Fibroblast of mammary gland (primary cell): ENCODE measurements around the gene KCNQ1.

Experiments used
- DNase-seq: peaks from one replicate; pipeline ENCODE4 v3.0.0-alpha.2; 2010; ENCODE audit warnings: low read depth
- H3K4me3 ChIP-seq: 2 replicates; pipeline ENCODE4 v1.5.1; 2011; ENCODE audit warnings: low read depth, mild to moderate bottlenecking, low read length, moderate library complexity; ENCODE audit not compliant: control insufficient read depth
- TF ChIP-seq, protein P1 (sequence below): conservative IDR thresholded peaks from 2 replicates; pipeline ENCODE4 v1.5.1; 2011; ENCODE audit warnings: low read depth, low read length, inconsistent platforms; ENCODE audit not compliant: control insufficient read depth, insufficient read depth

KCNQ1 gene

DNA sequence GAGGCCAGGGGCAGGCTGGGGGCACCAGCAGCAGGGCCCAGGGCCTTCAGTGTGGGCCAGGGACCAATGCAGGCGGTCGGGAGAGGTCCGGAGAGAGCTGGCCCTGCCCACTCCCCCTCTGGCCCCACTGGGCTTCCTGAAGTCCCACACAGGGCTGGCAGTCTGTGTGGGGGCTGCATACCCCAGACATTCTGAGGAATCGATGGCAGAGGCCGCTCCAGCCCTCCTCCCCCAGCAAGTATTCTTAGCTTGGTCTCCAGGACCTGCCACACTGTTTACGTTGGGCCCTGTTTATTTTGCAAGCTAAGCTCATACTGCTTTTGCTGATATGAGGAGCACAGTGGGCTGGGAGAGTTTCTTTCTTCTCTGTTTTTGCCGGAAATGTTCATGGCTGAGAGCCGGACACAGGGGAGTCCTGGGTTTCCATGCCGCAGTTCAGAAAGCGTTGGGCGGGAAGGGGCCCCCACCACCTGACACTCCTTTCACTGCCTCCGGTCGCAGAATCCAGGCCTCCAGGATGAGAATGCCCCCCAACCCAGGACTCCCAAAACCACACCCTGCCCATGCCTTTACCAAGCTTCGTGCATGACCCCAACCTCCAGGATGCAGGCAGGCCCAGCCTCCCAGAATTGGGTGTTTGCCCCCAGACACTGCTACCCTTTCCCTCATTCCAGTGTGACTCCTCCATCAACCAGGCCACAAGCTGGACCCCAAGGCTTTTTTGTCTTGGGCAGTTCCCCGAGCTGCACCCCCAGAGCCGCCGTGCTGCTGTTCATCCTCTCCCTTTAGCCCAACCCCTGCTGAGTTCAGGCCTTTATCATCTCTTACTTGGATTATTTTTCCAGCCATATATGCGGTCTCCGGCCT lies 336.8 kb downstream of the KCNQ1 start:
- no peak for DNase-seq
- TF ChIP-seq, protein P1, sequence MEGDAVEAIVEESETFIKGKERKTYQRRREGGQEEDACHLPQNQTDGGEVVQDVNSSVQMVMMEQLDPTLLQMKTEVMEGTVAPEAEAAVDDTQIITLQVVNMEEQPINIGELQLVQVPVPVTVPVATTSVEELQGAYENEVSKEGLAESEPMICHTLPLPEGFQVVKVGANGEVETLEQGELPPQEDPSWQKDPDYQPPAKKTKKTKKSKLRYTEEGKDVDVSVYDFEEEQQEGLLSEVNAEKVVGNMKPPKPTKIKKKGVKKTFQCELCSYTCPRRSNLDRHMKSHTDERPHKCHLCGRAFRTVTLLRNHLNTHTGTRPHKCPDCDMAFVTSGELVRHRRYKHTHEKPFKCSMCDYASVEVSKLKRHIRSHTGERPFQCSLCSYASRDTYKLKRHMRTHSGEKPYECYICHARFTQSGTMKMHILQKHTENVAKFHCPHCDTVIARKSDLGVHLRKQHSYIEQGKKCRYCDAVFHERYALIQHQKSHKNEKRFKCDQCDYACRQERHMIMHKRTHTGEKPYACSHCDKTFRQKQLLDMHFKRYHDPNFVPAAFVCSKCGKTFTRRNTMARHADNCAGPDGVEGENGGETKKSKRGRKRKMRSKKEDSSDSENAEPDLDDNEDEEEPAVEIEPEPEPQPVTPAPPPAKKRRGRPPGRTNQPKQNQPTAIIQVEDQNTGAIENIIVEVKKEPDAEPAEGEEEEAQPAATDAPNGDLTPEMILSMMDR, result no peak
- H3K4me3 ChIP-seq, result no peak overlapping the region

DNA sequence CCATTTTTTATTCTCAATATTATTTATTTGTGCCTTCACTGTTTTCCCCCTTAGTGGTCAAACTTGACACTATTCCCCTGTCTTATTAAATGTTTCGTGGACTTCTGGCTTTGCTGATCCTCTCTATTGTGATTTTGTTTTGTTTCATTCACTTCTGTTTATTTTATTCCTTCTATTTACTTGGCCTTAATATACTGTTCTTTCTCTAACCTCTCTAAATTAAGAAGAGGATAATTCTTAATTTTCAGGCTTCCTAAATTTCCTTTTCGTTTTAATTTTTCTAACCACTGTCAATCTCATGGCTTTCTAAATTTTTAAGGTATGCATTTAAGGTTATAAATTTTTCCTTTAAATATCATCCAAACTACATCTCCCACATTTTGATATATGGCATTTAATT lies 338.0 kb downstream of the KCNQ1 start:
- TF ChIP-seq, protein P1, result no peak
- no peak overlapping the region for H3K4me3 ChIP-seq
- no peak for DNase-seq

DNA sequence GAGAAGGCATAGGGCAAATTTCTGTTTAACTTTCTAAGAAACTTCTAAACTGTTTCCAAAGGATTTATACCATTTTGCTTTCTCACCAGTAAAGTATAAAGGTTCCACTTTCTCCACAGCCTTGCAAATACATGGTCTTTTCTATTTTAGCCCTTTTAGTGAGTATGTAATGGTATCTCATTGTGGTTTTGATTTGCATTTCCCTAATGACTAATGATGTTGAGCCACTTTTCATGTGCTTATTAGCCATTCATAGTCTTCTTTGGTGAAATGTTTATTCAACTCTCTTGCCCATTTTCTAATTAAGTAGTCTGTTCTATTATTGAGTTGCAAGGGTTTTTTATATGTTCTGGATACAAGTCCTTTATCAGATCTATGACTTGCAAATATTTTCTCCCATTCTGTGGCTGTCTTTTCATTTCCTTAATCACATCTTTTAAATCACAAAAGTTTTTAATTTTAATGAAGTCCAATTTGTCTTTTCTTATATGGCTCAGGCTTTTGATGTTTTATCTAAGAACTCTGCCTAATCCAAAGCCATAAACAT lies 338.8 kb downstream of the KCNQ1 start:
- H3K4me3 ChIP-seq, result no peak overlapping the region
- TF ChIP-seq, protein P1, result no peak
- peak; percentile 24 for DNase-seq

DNA sequence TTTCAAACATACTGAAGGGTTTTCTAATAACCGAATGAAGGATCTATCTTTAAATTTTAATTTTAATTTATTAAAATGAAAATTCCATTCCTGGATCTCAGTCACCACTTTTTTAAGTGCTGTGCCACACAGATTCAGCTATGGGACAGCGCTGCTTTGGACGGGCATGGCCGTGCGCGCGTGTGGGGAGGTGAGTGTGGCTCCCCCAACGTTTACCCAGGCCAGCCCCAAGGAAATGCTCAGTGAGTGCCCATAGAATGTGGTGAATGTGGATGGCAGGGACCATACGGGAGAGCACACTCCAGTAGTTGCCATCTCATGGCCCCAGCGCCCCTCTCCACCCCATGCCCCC lies 343.0 kb downstream of the KCNQ1 start:
- no peak for DNase-seq
- H3K4me3 ChIP-seq, result no peak overlapping the region
- TF ChIP-seq, protein P1, result no peak

DNA sequence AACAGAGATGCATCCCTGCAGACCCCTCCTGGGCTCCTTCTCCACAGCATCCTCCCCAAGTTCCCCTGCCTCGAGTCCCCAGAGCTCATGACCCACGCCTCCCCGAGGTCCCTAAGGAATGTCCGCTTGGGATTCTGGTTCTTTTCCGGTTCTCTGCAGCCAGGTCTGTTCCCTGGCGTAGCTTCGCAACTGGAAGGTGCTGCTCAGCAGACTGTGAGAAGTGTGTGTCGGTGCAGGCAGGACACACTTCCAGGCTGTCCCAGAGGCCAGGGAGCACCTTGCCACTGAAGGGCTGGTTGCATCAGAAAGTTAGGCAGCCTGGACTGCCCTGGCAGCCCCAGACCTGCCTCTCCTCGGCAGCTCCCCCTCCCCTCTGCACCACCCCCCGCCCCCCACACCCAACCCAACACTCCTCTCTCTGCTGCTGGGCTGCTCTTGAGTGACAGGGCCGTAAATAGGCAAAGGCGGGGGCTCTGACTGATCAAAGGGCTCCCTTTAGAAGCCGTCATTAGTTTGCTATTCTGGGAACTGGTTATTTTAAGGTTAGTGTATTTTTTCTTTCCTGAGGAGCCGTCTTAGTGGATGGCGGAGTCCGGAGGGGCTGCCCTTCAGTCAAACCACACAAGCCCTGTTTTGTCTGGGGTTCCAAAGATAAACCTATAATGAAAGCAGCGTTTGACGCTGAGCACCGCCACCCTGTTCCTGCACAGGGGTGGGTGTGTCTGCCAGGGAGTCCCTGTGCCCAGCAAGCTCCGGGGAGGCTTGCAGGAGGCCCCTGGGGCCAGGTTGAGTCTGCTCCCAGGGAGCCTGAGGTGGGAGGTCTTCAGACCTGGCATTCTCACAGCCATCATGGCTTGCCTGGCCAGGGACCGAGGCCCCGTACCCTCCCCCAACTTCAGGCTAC lies 343.6 kb downstream of the KCNQ1 start:
- DNase-seq, result no peak
- TF ChIP-seq, protein P1, result no peak
- H3K4me3 ChIP-seq, result no peak overlapping the region

DNA sequence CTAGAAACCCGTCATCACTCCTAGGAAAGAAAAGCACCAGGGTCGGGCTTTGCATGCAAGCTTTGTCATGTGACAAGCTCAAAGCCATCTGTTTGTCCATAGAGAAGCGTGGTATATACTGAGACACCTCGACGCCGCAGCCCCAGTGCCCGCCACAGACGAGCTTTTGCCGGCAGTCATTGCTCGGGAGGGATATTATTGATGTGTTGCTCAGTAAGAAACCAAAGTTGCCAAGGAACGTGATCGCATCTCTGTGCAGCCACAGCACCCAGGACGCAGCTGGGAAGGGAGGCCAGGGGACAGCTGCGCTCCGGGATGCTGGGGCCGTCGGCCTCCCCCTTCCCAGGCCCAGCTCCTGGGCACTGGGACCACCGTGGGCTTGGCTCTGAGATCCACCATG lies 344.5 kb downstream of the KCNQ1 start:
- H3K4me3 ChIP-seq, result no peak overlapping the region
- DNase-seq, result no peak
- TF ChIP-seq, protein P1, result no peak
